Liver (tissue), 9 donors: ENCODE data around the gene ARFGAP3. TPM values are rescaled to one million over a fixed set of nuclear protein-coding genes. Genes with fewer than 3 reads are reported as not detected.

Source experiments
- DNase-seq: peaks from one replicate; pipeline ENCODE4 v3.0.0-alpha.2; 2017; ENCODE audit warnings: low spot score
- H3K27ac ChIP-seq, 2 donors: one replicate each; pipeline ENCODE4 v1.7.0; 2013; ENCODE audit warnings: inconsistent platforms in 2 of 2, low read length in 2 of 2, control low read depth in 1 of 2, low read depth in 1 of 2, mild to moderate bottlenecking in 1 of 2
- H3K27me3 ChIP-seq, 4 donors: one replicate each; pipeline versions ENCODE4 v1.6.1 to v1.7.0; 2013; ENCODE audit warnings: low read length in 3 of 4, inconsistent platforms in 1 of 4, mild to moderate bottlenecking in 1 of 4, moderate library complexity in 1 of 4; ENCODE audit not compliant: control insufficient read depth in 4 of 4, insufficient read depth in 4 of 4
- H3K36me3 ChIP-seq, 4 donors: one replicate each; pipeline versions ENCODE4 v1.6.1 to v1.7.0; 2013; ENCODE audit warnings: low read length in 3 of 4, mild to moderate bottlenecking in 3 of 4, low read depth in 1 of 4, moderate library complexity in 1 of 4; ENCODE audit not compliant: control insufficient read depth in 4 of 4, insufficient read depth in 3 of 4
- H3K4me1 ChIP-seq, 4 donors: one replicate each; pipeline versions ENCODE4 v1.6.1 to v1.7.0; 2013; ENCODE audit warnings: low read length in 3 of 4, mild to moderate bottlenecking in 3 of 4, moderate library complexity in 1 of 4; ENCODE audit not compliant: control insufficient read depth in 4 of 4, insufficient read depth in 4 of 4
- H3K4me3 ChIP-seq, 3 donors: one replicate each; pipeline versions ENCODE4 v1.6.1 to v1.7.0; 2013; ENCODE audit warnings: low read length in 3 of 3, control low read depth in 1 of 3, low read depth in 1 of 3, mild to moderate bottlenecking in 1 of 3
- H3K9ac ChIP-seq, 2 donors: one replicate each; pipeline ENCODE4 v1.7.0; 2013; ENCODE audit warnings: low read length in 2 of 2, mild to moderate bottlenecking in 2 of 2, moderate library complexity in 2 of 2, control low read depth in 1 of 2, low read depth in 1 of 2
- H3K9me3 ChIP-seq, 4 donors: one replicate each; pipeline versions ENCODE4 v1.6.1 to v1.7.0; 2013; ENCODE audit warnings: low read length in 3 of 4; ENCODE audit not compliant: control insufficient read depth in 4 of 4
- ATF3 ChIP-seq: IDR thresholded peaks from 2 replicates; pipeline ENCODE4 v1.6.1; 2016; ENCODE audit warnings: antibody characterized with exemption
- EGR1 ChIP-seq, 2 donors: IDR thresholded peaks; 2 replicates each; pipeline ENCODE4 v1.6.1; 2016 to 2018; ENCODE audit warnings: antibody characterized with exemption in 2 of 2, low read depth in 2 of 2
- FOXA1 ChIP-seq: IDR thresholded peaks from 2 replicates; pipeline ENCODE4 v1.6.1; 2016; ENCODE audit warnings: antibody characterized with exemption
- FOXA2 ChIP-seq: IDR thresholded peaks from 2 replicates; pipeline ENCODE4 v1.6.1; 2016; ENCODE audit warnings: antibody characterized with exemption
- GABPA ChIP-seq, 2 donors: IDR thresholded peaks in 1 of 2; conservative IDR thresholded peaks in 1 of 2; 2 replicates each; pipeline ENCODE4 v1.6.1; 2016; ENCODE audit warnings: antibody characterized with exemption in 2 of 2, mild to moderate bottlenecking in 1 of 2, moderate library complexity in 1 of 2
- HNF4A ChIP-seq, 2 donors: conservative IDR thresholded peaks; 2 replicates each; pipeline ENCODE4 v1.6.1; 2016; ENCODE audit warnings: antibody characterized with exemption in 2 of 2, mild to moderate bottlenecking in 2 of 2
- HNF4G ChIP-seq: IDR thresholded peaks from 2 replicates; pipeline ENCODE4 v1.6.1; 2016; ENCODE audit warnings: antibody characterized with exemption
- JUND ChIP-seq, 2 donors: IDR thresholded peaks; 2 replicates each; pipeline ENCODE4 v1.6.1; 2016; ENCODE audit warnings: antibody characterized with exemption in 2 of 2
- MAX ChIP-seq: IDR thresholded peaks from 2 replicates; pipeline ENCODE4 v1.6.1; 2016; ENCODE audit warnings: antibody characterized with exemption
- NR2F2 ChIP-seq: IDR thresholded peaks from 2 replicates; pipeline ENCODE4 v1.6.1; 2016; ENCODE audit warnings: antibody characterized with exemption
- RAD21 ChIP-seq, 2 donors: IDR thresholded peaks; 2 replicates each; pipeline ENCODE4 v1.6.1; 2016; ENCODE audit warnings: antibody characterized with exemption in 2 of 2, mild to moderate bottlenecking in 2 of 2
- REST ChIP-seq: IDR thresholded peaks from 2 replicates; pipeline ENCODE4 v1.6.1; 2016; ENCODE audit warnings: antibody characterized with exemption, mild to moderate bottlenecking
- RXRA ChIP-seq, 2 donors: IDR thresholded peaks; 2 replicates each; pipeline ENCODE4 v1.6.1; 2017 to 2018; ENCODE audit warnings: antibody characterized with exemption in 2 of 2, mild to moderate bottlenecking in 1 of 2
- SP1 ChIP-seq: IDR thresholded peaks from 2 replicates; pipeline ENCODE4 v1.6.1; 2018; ENCODE audit warnings: antibody characterized with exemption, mild to moderate bottlenecking
- TAF1 ChIP-seq: conservative IDR thresholded peaks from 2 replicates; pipeline ENCODE4 v1.6.1; 2016; ENCODE audit warnings: antibody characterized with exemption, mild to moderate bottlenecking
- YY1 ChIP-seq: IDR thresholded peaks from 2 replicates; pipeline ENCODE4 v1.6.1; 2016; ENCODE audit warnings: antibody characterized with exemption, mild to moderate bottlenecking
- WGBS: extraction: QIAGEN DNeasy Blood & Tissue Kit; methylation state at CpG from one replicate; pipeline ENCODE4 v1.1.7; 2013; 5-methylcytosine and 5-hydroxymethylcytosine counted together
- polyA plus RNA-seq, 2 donors: library from polyadenylated mRNA; stranded (reverse) in 1 of 2; unstranded in 1 of 2; fragments of 200-250 nt in 1 of 2; fragments of >200 nt in 1 of 2; fragmentation: Nextera tagmentation in 1 of 2; extraction: Ambion mirVana in 1 of 2; gene quantifications; one replicate each; pipeline versions ENCODE4 v1.2.1 to v1.2.3, GENCODE V29; 2013 to 2015
- total RNA-seq, 2 donors: library from RNA; depleted of rRNA; stranded (reverse); fragments of >200 nt; gene quantifications; one replicate each; pipeline ENCODE4 v1.2.3, GENCODE V29; 2014
- TF ChIP-seq, protein P1 (sequence below): IDR thresholded peaks from 2 replicates; pipeline ENCODE4 v1.6.1; 2016; ENCODE audit warnings: antibody characterized with exemption
- TF ChIP-seq, protein P2 (sequence below): fragments of 150-350 bp; IDR thresholded peaks from 2 replicates; pipeline ENCODE4 v1.5.1; 2017; ENCODE audit warnings: improper control_type of control experiment, low read depth, low read length; ENCODE audit not compliant: missing input control
- donor health status: healthy.
- donor health status: healthy.
- donor health status: healthy.
- donor health status: healthy.
- donor health status: healthy.

Gene ARFGAP3
- total and polyA plus RNA-seq, 4 donors = 18.2 to 55.1 (median 27.5) TPM

DNA sequence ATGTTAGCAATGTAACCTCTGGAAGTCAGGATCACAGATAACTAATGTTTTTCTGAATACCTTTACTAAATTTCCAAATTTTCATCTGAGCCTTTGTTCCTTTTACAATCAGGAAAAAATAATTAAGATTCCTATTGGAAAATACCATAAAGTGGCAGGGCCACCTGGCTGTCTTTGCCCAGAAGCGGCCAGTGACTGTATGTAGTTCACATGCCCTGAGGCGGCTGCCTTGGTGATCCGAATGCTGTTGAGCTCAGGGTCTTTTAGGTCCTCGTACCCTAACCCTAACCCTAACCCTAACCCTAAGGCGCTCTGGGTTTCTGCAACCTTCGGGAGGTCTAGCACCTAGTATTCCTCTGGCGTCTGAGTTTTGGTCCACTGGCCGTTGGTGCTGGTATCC is 8.5 kb upstream of the ARFGAP3 start:
- 92% methylated on average over 8 of the region's 8 CpGs for WGBS
- TF ChIP-seq FOXA1 = no peak
- TF ChIP-seq, protein P1, sequence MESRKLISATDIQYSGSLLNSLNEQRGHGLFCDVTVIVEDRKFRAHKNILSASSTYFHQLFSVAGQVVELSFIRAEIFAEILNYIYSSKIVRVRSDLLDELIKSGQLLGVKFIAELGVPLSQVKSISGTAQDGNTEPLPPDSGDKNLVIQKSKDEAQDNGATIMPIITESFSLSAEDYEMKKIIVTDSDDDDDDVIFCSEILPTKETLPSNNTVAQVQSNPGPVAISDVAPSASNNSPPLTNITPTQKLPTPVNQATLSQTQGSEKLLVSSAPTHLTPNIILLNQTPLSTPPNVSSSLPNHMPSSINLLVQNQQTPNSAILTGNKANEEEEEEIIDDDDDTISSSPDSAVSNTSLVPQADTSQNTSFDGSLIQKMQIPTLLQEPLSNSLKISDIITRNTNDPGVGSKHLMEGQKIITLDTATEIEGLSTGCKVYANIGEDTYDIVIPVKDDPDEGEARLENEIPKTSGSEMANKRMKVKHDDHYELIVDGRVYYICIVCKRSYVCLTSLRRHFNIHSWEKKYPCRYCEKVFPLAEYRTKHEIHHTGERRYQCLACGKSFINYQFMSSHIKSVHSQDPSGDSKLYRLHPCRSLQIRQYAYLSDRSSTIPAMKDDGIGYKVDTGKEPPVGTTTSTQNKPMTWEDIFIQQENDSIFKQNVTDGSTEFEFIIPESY = no peak
- DNase-seq = no peak

DNA sequence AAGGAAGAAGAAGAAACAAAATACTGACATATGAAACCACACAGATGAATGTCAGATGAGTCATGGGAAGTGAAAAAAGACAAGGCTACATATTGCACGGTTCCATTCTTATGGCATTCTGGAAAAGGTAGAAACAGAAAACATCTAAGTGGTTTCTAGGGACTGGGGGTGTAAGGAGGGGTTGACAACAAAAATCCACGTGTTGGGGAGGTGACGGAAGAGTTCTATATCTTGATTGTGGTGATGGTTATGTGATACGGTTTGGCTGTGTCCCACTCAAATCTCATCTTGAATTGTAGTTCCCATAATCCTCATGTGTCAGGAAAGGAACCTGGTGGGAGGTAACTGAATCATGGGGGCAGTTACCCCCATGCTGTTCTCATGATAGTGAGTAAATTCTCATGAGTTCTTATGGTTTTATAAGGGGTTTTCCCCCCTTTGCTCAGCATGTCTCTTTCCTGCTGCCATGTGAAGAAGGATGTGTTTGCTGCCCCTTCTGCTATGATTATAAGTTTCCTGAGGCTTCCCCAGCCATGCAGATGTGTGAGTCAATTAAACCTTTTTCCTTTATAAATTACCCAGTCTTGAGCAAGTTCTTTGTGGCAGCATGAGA is 6.4 kb upstream of the ARFGAP3 start:
- Histone ChIP-seq H3K27ac (no peak overlapping the region), H3K9ac (no peak overlapping the region), H3K4me3 (no peak overlapping the region), H3K27me3 (no peaks in the 10 kb centered on the region), H3K9me3 (no peaks in the 10 kb centered on the region), H3K36me3 (no peaks in the 10 kb centered on the region), H3K4me1 (peaks cover 0 to 8% (median 2%) of the 10 kb centered on the region in 4 donors)
- DNase-seq = no peak
- no peak for TF ChIP-seq MAX
- no peak for TF ChIP-seq YY1
- TF ChIP-seq TAF1 = no peak
- TF ChIP-seq, protein P2, sequence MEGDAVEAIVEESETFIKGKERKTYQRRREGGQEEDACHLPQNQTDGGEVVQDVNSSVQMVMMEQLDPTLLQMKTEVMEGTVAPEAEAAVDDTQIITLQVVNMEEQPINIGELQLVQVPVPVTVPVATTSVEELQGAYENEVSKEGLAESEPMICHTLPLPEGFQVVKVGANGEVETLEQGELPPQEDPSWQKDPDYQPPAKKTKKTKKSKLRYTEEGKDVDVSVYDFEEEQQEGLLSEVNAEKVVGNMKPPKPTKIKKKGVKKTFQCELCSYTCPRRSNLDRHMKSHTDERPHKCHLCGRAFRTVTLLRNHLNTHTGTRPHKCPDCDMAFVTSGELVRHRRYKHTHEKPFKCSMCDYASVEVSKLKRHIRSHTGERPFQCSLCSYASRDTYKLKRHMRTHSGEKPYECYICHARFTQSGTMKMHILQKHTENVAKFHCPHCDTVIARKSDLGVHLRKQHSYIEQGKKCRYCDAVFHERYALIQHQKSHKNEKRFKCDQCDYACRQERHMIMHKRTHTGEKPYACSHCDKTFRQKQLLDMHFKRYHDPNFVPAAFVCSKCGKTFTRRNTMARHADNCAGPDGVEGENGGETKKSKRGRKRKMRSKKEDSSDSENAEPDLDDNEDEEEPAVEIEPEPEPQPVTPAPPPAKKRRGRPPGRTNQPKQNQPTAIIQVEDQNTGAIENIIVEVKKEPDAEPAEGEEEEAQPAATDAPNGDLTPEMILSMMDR = no peak
- TF ChIP-seq HNF4A (conservative IDR thresholded peaks at IDR 0.05) = no peak
- no peak for TF ChIP-seq REST
- no peak for TF ChIP-seq FOXA1
- no peak for TF ChIP-seq RAD21 (IDR thresholded peaks at IDR 0.05)
- TF ChIP-seq RXRA (IDR thresholded peaks at IDR 0.05) = no peak
- no peak for TF ChIP-seq ATF3
- no peak for TF ChIP-seq SP1
- no peak for TF ChIP-seq NR2F2
- TF ChIP-seq, protein P1 = no peak
- TF ChIP-seq HNF4G = no peak
- no peak for TF ChIP-seq FOXA2
- no peak for TF ChIP-seq EGR1 (IDR thresholded peaks at IDR 0.05; ENCODE audit: low read depth in 2 of 2)
- no peak for TF ChIP-seq JUND (IDR thresholded peaks at IDR 0.05)
- no peak for TF ChIP-seq GABPA (IDR thresholded peaks at IDR 0.05 in 1 of 2, conservative IDR thresholded peaks at IDR 0.05 in 1 of 2)
- WGBS = 81% methylated on average over 4 of the region's 4 CpGs

More for the DNA sequence above, 8.5 kb upstream of the ARFGAP3 start:
- Histone ChIP-seq H3K4me1 (peaks cover 0 to 17% (median 8%) of the 10 kb centered on the region in 4 donors), H3K27ac (no peak overlapping the region), H3K9ac (no peak overlapping the region), H3K27me3 (no peaks in the 10 kb centered on the region), H3K9me3 (no peaks in the 10 kb centered on the region), H3K4me3 (no peak overlapping the region), H3K36me3 (peaks cover 0 to 4% (median under 1%) of the 10 kb centered on the region in 4 donors)
